H9 (cell line): ENCODE results near the gene NPHS2. TPM values are rescaled to one million over a fixed set of nuclear protein-coding genes. Genes with fewer than 3 reads are reported as not detected.

Experiments
- DNase-seq: peaks from one replicate; pipeline ENCODE4 v3.0.0-alpha.2; 2017
- H2AFZ ChIP-seq: one replicate; pipeline ENCODE4 v1.6.1; 2013; ENCODE audit warnings: mild to moderate bottlenecking, low read length, control low read depth, moderate library complexity
- H2AK5ac ChIP-seq: 2 replicates; pipeline ENCODE4 v1.6.1; 2013; ENCODE audit warnings: low read length, control low read depth, mixed read lengths; ENCODE audit not compliant: insufficient read length
- H2BK120ac ChIP-seq: one replicate; pipeline ENCODE4 v1.6.1; 2013; ENCODE audit warnings: low read depth, mild to moderate bottlenecking, low read length, control low read depth, inconsistent platforms; ENCODE audit not compliant: poor library complexity, severe bottlenecking
- H2BK12ac ChIP-seq: 2 replicates; pipeline ENCODE4 v1.6.1; 2013; ENCODE audit warnings: low read length, control low read depth, mixed read lengths, low read depth; ENCODE audit not compliant: insufficient read length
- H2BK15ac ChIP-seq: 2 replicates; pipeline ENCODE4 v1.6.1; 2013; ENCODE audit warnings: low read depth, low read length, control low read depth
- H2BK20ac ChIP-seq: one replicate; pipeline ENCODE4 v1.6.1; 2013; ENCODE audit warnings: low read depth, mild to moderate bottlenecking, low read length, control low read depth, inconsistent platforms; ENCODE audit not compliant: poor library complexity, severe bottlenecking
- H2BK5ac ChIP-seq: 2 replicates; pipeline ENCODE4 v1.6.1; 2013; ENCODE audit warnings: low read length, control low read depth, mixed read lengths; ENCODE audit not compliant: insufficient read length
- H3K14ac ChIP-seq: 2 replicates; pipeline ENCODE4 v1.6.1; 2013; ENCODE audit warnings: low read length, control low read depth; ENCODE audit not compliant: insufficient read depth
- H3K18ac ChIP-seq: 2 replicates; pipeline ENCODE4 v1.6.1; 2013; ENCODE audit warnings: low read depth, mild to moderate bottlenecking, mixed read lengths, low read length, control low read depth; ENCODE audit not compliant: insufficient read length
- H3K23ac ChIP-seq: 2 replicates; pipeline ENCODE4 v1.6.1; 2013; ENCODE audit warnings: low read length, control low read depth, mixed read lengths, low read depth; ENCODE audit not compliant: insufficient read length
- H3K23me2 ChIP-seq: 2 replicates; pipeline ENCODE4 v1.6.1; 2013; ENCODE audit warnings: low read depth, mild to moderate bottlenecking, mixed read lengths, low read length, control low read depth; ENCODE audit not compliant: insufficient read length, poor library complexity, severe bottlenecking
- H3K27ac ChIP-seq: 2 replicates; pipeline ENCODE4 v1.5.1; 2013; ENCODE audit warnings: low read length, control low read depth, mixed read lengths, low read depth; ENCODE audit not compliant: insufficient read length
- H3K27me3 ChIP-seq: 2 replicates; pipeline ENCODE4 v1.6.1; 2013; ENCODE audit warnings: low read length, control low read depth, inconsistent platforms; ENCODE audit not compliant: insufficient read depth
- H3K4ac ChIP-seq: 2 replicates; pipeline ENCODE4 v1.6.1; 2013; ENCODE audit warnings: low read depth, mild to moderate bottlenecking, control low read depth, inconsistent platforms, low read length, moderate library complexity
- H3K4me1 ChIP-seq: 2 replicates; pipeline ENCODE4 v1.6.1; 2013; ENCODE audit warnings: low read length, control low read depth, inconsistent platforms; ENCODE audit not compliant: insufficient read depth
- H3K4me2 ChIP-seq: 2 replicates; pipeline ENCODE4 v1.6.1; 2013; ENCODE audit warnings: low read length, control low read depth, mixed read lengths; ENCODE audit not compliant: insufficient read length, insufficient read depth
- H3K56ac ChIP-seq: 2 replicates; pipeline ENCODE4 v1.6.1; 2013; ENCODE audit warnings: low read depth, mild to moderate bottlenecking, mixed read lengths, low read length, control low read depth; ENCODE audit not compliant: insufficient read length
- H3K79me1 ChIP-seq: 2 replicates; pipeline ENCODE4 v1.6.1; 2013; ENCODE audit warnings: low read depth, mild to moderate bottlenecking, moderate library complexity, low read length, control low read depth, inconsistent platforms; ENCODE audit not compliant: insufficient read depth, poor library complexity, severe bottlenecking
- H3K79me2 ChIP-seq: 2 replicates; pipeline ENCODE4 v1.6.1; 2013; ENCODE audit warnings: low read length, control low read depth, inconsistent platforms; ENCODE audit not compliant: insufficient read depth
- H3K9ac ChIP-seq: 2 replicates; pipeline ENCODE4 v1.6.1; 2013; ENCODE audit warnings: low read length, control low read depth, mixed read lengths; ENCODE audit not compliant: insufficient read length; ENCODE audit errors: extremely low read depth
- H3K9me3 ChIP-seq: one replicate; pipeline ENCODE4 v1.6.1; 2013; ENCODE audit warnings: low read depth, low read length, inconsistent platforms; ENCODE audit not compliant: control insufficient read depth
- H3T11ph ChIP-seq: one replicate; pipeline ENCODE4 v1.6.1; 2013; ENCODE audit warnings: mild to moderate bottlenecking, low read length, control low read depth, inconsistent platforms
- H4K20me1 ChIP-seq: one replicate; pipeline ENCODE4 v1.6.1; 2013; ENCODE audit not compliant: control insufficient read depth, insufficient read length, insufficient read depth
- H4K5ac ChIP-seq: 2 replicates; pipeline ENCODE4 v1.6.1; 2013; ENCODE audit warnings: low read depth, mild to moderate bottlenecking, mixed read lengths, low read length, control low read depth; ENCODE audit not compliant: insufficient read length
- H4K8ac ChIP-seq: replicated peaks from 2 replicates; pipeline ENCODE4 v1.6.1; 2013; ENCODE audit warnings: low read length, control low read depth, mixed read lengths, low read depth; ENCODE audit not compliant: insufficient read length
- H4K91ac ChIP-seq: 2 replicates; pipeline ENCODE4 v1.6.1; 2013; ENCODE audit warnings: low read depth, mild to moderate bottlenecking, moderate library complexity, mixed read lengths, low read length, control low read depth; ENCODE audit not compliant: insufficient read length
- H3K27ac Mint-ChIP-seq, 3 experiments: 2 replicates in 2 of 3; 3 replicates in 1 of 3; pipeline ENCODE4 v1.8.0; 2020 to 2021; ENCODE audit warnings: mixed read lengths in 3 of 3, mild to moderate bottlenecking in 1 of 3, moderate library complexity in 1 of 3
- H3K27me3 Mint-ChIP-seq: 2 replicates; pipeline ENCODE4 v1.8.0; 2021; ENCODE audit warnings: low read depth, mild to moderate bottlenecking, moderate library complexity, mixed read lengths
- H3K36me3 Mint-ChIP-seq, 3 experiments: 2 replicates in 2 of 3; 3 replicates in 1 of 3; pipeline ENCODE4 v1.8.0; 2020 to 2021; ENCODE audit warnings: low read depth in 3 of 3, mixed read lengths in 3 of 3; ENCODE audit not compliant: insufficient read depth in 1 of 3
- H3K4me1 Mint-ChIP-seq, 2 experiments: 2 replicates each; pipeline ENCODE4 v1.8.0; 2020; ENCODE audit warnings: mixed read lengths in 2 of 2
- H3K4me3 Mint-ChIP-seq, 2 experiments: 2 replicates in 1 of 2; 3 replicates in 1 of 2; pipeline ENCODE4 v1.8.0; 2020 to 2021; ENCODE audit warnings: mild to moderate bottlenecking in 2 of 2, mixed read lengths in 2 of 2, moderate library complexity in 1 of 2
- H3K9me3 Mint-ChIP-seq, 2 experiments: 2 replicates in 1 of 2; 3 replicates in 1 of 2; pipeline ENCODE4 v1.8.0; 2020; ENCODE audit warnings: mild to moderate bottlenecking in 2 of 2, mixed read lengths in 2 of 2, moderate library complexity in 1 of 2
- CTCF ChIP-seq: fragments of 200-600 bp; sonication (generic); conservative IDR thresholded peaks from 3 replicates; pipeline ENCODE4 v1.8.0; 2021; ENCODE audit warnings: antibody characterized with exemption, mild to moderate bottlenecking
- WGBS: extraction: QIAGEN DNeasy Blood & Tissue Kit; methylation state at CpG from one replicate; pipeline ENCODE4 v1.1.7; 2013; ENCODE audit warnings: missing lambda C conversion rate, low lambda C conversion rate, mixed read lengths; ENCODE audit not compliant: insufficient read length; ENCODE audit errors: extremely low coverage; 5-methylcytosine and 5-hydroxymethylcytosine counted together
- total RNA-seq: library from RNA; stranded (reverse); gene quantifications from 2 replicates; pipeline ENCODE4 v1.2.1, GENCODE V29; 2021

Gene NPHS2
- total RNA-seq, 1 experiment from 2014 or later, result not detected

GRCh38 chr1:179589509-179589908 is 13.8 kb upstream of the NPHS2 start:
- Histone ChIP-seq H3K14ac (no peak overlapping the region), H3K9me3 (no peaks in the 10 kb centered on the region), H3K27ac (no peak overlapping the region), H3K18ac (no peak overlapping the region), H3K79me2 (no peaks in the 10 kb centered on the region), H2BK15ac (no peak overlapping the region), H3K4ac (no peak overlapping the region), H3K4me1 (no peaks in the 10 kb centered on the region), H2AK5ac (no peak overlapping the region), H2BK120ac (no peak overlapping the region), H3T11ph (no peak overlapping the region), H2BK12ac (no peak overlapping the region), H3K4me2 (no peak overlapping the region), H3K27me3 (peaks cover 9% of the 10 kb centered on the region; the same call in 1 of the 2 replicates), H3K56ac (no peak overlapping the region), H3K9ac (no peak overlapping the region), H3K23ac (no peak overlapping the region), H4K5ac (no peak overlapping the region), H2AFZ (no peak overlapping the region), H2BK20ac (no peak overlapping the region), H4K20me1 (no peaks in the 10 kb centered on the region), H4K8ac (no peak overlapping the region), H3K79me1 (no peaks in the 10 kb centered on the region), H3K23me2 (no peaks in the 10 kb centered on the region), H2BK5ac (no peak overlapping the region), H4K91ac (no peak overlapping the region)
- H3K9me3 Mint-ChIP-seq, result peaks cover 3 to 7% of the 10 kb centered on the region in 2 experiments; a peak in 4 of 5 replicates
- peaks cover 59% of the 10 kb centered on the region for H3K27me3 Mint-ChIP-seq
- H3K27ac Mint-ChIP-seq, result no peak overlapping the region
- peaks cover 8 to 12% of the 10 kb centered on the region in 2 experiments for H3K4me1 Mint-ChIP-seq
- H3K4me3 Mint-ChIP-seq, result no peak overlapping the region
- TF ChIP-seq CTCF, result no peak
- H3K36me3 Mint-ChIP-seq, result peaks cover 0 to 1% (median 0%) of the 10 kb centered on the region in 3 experiments; a peak in 2 of 7 replicates
- WGBS, result no CpG with 5 or more reads among the region's 4 CpGs
- no peak for DNase-seq
